GM19455 (cell line): ENCODE results near the gene LSP1.
A peak's percentile ranks its signal among the peaks of the same experiment; 100 is the strongest.

Experiments used
- ATAC-seq: cut with Tn5 transposase; IDR thresholded peaks from one replicate; pipeline ENCODE4 v1.9.1; 2021; ENCODE audit not compliant: unreplicated experiment

The LSP1 gene

DNA sequence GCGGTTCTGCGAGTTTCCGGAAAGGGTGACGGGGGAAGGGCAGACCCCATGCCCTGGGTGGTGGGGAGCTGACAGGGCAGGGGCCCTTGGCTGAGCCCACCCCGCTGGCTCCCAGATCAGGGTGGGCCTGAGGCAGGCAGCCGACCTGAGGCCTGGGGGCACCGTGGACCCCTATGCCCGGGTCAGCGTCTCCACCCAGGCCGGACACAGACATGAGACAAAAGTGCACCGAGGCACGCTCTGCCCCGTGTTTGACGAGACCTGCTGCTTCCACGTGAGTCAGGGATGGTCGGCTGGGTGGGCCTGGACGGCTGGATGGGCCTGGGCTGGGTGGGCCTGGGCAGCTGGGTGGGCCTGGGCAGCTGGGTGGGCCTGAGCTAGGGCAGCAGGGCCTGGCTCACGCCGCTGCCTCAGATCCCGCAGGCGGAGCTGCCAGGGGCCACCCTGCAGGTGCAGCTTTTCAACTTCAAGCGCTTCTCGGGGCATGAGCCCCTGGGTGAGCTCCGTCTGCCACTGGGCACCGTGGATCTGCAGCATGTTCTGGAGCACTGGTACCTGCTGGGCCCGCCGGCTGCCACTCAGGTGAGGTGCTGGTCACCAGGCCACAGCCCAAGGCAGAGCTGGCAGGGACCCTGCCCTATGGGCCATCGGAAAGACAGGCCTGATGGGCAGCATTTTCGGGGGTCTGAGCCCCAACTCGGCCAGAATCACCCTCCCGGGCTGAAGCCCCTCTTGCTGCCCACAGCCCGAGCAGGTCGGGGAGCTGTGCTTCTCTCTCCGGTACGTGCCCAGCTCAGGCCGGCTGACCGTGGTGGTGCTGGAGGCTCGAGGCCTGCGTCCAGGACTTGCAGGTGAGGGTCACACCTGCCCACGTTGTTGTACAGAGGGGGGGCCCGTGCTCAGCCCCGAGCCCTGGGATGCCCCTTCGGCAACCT, 16.6 kb upstream of the LSP1 start:
- ATAC-seq = no peak

DNA sequence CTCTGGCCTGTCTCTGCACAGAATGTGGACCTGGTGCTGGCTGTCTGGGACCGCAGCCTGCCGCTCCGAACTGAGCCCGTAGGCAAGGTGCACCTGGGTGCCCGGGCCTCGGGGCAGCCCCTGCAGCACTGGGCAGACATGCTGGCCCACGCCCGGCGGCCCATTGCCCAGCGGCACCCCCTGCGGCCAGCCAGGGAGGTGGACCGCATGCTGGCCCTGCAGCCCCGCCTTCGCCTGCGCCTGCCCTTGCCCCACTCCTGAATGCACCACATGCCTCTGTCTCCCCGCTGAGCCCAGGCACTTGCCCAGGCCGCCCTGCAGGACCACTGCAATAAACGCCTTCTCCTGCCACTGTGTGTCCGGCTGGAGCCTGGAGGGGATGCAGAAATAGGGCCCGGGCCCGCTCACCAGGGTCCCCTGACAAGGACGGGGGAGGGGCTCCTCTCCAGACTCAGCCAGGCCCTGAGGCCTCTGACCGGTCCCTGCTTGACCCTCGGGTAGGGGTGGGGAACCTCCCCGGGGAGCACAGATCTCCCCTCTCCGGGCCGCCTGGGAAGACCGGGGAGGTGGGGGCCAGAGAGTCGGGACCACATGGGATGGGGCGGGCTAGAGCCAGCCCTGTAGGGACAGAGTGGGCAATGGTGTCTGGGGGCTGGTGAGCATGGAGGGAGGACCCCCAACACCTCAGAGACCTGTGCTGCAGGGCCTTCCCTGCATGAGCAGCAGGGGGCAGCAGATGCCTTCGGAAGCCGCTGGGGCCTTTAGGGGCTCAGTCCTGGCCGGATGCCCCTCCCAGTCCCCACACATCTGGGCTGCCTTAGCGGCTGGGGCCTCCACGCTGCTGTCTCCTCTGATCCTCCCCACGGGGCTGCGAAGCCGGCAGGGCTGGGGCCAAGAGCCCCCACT, 15.5 kb upstream of the LSP1 start:
- peak; percentile 66 for ATAC-seq

DNA sequence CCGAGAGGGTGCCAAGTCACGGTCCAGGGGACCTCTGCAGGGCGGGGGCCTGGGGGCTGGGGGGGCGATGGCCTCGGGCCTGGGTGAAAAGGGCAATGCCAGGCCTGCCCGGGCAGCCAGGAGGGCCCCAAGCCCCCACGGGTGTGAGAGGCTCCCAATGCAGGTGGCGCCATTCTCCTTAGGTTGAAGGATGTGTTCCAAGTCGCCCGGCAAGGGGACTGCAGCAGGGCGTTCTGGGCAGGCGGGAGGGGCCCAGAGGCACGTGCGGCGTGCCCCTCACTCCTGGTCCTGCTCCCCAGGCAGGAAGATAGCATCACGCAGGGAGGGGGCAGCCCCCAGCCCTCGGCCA, 14.8 kb upstream of the LSP1 start:
- ATAC-seq = no peak

DNA sequence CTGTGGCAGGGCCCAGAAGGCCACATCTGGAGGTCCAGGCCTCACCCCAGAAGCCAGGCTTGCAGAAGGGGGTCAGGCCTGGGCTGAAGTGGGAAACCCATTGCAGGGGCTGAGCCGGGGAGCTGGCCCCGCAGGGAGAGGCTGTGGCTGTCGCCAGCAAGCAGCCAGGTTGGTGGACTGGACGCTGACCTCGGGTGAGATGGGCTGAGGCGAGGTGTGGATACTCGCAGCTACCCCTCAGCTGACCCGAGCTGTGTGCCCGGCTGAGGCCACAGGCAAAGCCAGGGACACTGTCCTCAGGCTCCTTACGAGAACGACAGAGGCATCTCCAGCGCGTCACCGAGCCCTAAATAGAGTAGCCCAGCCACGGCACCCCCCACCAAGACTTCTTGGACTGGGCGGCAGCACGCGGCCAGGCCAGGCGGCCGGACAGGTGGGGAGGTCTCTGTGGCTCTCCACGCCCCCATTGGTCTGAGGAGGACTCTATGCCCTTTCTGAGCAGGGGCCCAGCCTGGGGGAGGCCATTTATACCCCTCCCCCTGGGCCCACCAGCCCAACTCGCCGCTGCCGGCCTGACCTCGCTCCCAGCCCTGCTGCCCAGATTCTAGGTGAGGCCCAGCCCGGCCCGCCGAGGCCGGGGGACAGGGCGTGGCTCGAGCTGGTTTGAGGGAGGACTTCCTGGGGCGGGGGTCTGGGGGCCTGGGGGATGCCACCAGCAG, 14.3 kb upstream of the LSP1 start, which contains the start of gene TNNI2:
Gene TNNI2, plus strand, starts transcription at position 556 of the 719 bp plus-strand sequence. CDS start 716 bp downstream, outside the sequence.
- ATAC-seq = no peak

DNA sequence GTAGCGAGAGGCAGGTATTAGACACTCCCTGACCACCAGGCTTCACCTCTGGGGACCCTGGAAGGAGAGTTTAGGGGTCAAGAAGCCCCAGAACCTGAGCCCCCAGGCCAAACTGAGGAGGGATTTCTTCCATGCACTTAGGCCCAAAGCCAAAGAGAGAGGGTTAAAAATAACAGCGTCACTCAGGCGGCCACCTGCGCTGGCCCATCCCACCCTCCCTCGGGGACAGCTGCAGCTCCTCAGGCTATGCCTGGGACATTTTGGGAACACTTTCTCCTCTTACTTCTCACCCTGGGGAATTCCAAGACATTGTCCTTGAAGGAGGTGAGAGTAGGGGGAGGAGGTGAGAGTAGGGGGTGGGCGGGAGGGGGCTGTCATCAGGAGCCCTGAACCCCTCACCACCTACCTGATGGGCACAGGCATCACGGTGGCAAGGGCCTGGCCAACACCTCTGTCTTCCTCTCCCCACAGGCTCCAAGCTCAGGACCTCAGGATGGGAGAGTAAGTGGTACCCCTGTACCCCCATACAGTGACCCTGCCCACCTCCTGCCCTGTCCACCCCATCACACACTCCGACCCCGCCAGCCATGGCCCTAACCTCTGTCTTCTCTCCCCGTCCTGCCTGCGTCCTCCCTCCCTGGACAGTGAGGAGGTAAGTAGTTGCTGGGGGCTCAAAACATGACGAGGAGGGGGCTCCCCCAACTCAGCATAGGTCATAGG, 13.5 kb upstream of the LSP1 start:
- ATAC-seq = no peak

DNA sequence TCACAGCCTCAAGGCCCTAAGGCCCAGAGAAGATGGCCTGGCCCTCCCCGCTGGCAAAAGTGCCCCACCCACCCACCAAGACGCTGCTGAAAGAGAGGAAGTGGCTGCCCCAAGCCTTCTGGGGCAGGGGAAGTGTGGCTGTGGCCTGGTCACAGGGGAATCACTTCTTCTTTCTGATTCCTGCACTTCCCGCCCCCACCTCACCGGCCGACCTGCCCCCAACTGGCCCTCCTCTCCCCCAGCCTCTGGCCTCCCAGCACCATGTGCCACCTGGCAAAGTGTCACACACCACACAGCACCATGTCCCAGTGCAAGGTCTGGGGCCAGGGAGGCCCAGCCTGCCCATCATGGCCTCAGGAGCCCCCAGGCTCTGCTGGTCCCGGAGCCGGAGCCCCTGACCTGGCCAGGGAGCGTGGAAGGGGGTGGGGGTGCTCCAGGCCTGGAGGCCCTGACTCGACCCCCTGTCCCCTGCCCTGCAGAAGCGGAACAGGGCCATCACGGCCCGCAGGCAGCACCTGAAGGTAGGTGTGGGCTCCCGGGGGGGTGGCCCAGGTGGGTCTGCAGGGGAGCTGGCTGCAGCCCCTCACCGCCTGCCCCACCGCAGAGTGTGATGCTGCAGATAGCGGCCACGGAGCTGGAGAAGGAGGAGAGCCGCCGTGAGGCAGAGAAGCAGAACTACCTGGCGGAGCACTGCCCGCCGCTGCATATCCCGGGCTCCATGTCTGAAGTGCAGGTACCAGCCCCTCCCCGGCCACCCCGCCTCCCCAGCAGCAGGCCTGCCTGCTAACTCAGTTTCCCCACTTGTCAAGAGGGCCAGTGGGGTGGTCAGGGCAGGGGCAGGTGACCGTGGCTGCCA, 12.7 kb upstream of the LSP1 start:
- no peak for ATAC-seq

DNA sequence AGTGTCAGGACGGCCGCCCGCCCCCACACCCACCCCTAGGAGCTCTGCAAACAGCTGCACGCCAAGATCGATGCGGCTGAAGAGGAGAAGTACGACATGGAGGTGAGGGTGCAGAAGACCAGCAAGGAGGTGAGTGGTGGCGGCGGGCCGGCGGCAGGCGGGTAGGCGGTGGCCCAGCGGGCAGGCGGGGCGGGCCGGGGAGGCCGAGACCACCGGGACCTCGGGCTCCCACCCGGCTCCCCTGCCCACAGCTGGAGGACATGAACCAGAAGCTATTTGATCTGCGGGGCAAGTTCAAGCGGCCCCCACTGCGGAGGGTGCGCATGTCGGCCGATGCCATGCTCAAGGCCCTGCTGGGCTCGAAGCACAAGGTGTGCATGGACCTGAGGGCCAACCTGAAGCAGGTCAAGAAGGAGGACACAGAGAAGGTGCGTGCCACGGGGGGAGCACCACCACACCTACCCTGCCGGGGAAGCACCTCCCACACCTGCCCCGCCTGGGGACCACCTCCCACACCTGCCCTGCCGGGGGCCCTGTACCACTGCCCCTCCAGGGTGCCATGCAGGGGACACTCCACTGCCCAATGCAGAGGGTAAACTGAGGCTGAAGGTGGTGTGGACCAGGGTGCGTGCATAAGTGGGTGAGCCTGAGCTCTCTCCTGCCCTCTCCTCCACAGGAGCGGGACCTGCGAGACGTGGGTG, 12.0 kb upstream of the LSP1 start:
- ATAC-seq = no peak

DNA sequence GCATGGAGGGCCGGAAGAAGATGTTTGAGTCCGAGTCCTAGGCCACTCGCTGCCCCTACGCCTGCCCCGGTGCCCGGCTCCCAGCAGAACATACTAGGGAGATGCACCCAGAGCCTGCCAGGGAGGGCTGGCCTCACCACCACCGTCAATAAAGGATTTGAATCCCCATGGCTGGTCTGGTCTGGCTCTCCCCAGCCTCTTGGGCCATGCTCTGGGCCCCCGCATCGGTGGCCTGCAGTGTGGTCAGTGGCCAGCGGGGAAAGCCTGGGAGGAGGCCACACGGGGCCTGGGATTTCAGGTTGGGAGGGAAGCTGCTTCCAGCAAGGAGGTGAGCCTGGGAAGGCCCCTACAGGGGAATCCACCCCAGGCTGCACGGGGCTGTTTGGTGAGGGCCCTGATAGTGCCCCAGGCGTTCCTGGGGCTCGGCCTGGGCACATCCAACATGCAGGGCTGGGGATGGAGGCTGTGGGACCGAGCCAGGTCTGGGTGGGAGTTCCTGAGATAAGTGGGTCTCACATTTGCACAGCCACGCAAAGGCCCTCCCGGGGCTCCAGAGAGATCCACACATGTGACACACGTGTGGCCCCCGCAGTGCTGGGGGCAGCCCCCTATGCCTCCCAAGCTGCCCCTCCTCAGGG, 11.3 kb upstream of the LSP1 start:
- ATAC-seq = no peak

DNA sequence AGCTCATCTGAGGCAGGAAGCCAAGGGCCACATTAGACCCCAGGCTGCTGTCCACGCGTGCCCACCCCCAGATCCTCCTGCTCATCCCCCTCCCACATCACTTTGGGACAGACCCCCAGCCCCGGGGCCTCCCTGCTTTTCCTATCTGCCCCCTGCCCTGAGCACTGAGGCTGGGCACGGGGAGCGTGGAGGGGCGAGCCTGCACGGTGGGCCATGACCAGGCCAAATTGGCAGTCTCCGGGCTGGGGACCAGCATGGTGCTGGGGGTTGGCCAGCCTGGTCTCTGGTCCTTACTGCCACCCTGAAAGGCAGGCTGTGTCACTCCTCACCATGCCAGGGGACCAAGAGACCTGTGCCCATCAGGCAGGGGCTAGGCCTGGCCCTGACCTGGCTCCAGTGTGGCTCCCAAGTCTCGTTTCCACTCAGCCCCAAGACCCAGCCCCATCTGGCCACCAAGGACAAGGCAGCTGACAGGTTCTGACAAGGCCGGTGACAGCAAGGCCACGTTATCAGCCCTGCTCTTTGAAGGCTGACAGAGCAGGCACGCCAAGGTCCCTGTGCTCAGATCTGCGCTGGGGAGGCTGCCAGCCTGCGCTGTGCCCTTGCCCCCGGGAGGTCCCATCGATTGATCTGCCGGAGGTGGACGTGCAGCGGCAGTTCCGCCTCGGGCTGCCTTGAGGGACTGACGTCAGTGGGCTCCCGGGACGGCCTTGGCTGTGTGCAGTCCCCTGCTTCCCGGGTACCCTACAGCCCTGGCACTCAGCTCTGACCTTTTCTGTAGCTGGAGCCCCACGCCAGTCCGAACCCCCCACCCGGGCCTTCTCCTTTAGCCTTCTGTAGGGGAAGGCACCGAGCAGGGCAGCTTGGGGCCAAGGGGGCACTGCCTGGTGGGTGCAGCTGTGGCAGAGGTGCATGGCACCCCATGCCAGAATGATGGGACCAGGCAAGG, 10.5 kb upstream of the LSP1 start:
- ATAC-seq = no peak

DNA sequence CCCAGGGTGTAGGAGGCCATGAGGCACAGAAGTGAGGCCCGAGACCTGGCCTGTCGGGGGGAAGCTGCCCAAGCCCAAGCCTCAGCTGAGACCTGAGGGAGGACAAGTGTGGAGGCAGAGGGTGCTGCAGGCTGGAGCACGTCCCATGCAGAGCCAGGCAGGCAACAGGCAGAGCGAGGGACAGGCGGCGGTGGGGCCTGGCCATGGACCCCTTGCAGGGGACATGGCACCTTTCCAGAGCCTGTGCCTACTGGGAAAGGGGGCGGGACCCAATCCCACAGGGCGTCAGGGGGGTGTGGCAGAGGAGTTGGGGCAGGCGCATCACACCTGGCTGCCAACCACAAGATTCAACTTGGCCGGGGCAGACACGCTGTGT, 9.8 kb upstream of the LSP1 start:
- no peak for ATAC-seq

DNA sequence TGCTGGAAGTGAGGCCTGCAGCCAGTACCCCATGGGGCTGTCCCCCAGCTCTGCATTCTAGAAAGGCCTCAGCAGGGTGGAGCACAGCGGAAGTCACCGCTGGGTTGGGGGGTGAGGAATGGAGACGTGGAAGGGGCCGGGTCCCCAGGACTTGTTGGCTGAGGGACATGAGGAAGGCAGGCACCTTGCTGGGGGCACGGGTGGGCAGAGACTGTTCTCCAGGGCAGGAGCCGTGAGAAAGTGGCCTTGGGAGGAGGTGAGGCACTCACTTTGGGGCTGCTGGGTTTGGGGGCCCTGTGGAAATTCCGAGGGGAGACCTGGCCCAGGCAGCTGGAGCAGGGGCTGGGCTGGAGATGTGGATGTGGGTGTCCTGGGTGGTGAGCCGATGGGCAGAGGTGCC, 9.1 kb upstream of the LSP1 start:
- ATAC-seq = no peak

DNA sequence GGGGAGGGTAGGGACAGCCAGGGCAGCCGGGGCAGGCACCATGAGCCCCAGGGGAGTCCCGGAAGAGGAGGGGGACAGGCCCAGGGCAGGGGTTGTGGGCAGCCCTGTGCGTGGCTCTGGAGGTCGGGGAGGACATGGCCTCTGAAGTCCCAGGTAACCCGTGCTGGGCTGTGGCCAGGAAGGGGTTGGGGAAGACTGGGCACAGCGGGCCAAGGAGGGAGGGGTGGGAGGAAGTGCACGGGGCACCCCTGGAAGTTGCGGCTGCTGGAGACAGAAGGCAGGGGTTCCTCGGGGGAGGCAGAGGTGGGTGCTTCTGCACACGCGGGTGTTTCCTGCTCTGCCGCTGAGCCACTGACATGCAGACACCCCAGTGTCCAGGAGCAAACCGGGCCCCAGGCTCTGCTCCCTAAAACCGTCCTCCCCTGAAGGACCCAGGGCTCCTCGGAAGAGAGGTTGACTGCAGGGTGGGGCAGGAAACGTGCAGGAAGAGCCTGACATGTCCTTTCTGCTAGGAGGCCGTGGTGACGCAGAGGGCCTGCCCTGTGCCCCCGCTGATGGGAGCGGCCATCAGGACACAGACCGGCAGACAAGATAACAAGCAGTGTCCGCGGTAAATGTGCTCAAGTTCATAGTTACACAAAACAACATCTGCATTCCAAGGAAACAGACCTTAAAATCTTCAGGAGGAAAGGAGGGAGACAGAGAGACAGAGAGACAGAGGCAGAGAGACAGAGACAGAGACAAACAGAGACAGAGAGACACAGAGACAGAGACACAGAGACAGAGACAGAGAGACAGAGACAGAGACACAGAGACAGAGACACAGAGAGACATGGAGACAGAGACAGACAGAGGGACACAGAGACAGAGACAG, 8.4 kb upstream of the LSP1 start:
- no peak for ATAC-seq

DNA sequence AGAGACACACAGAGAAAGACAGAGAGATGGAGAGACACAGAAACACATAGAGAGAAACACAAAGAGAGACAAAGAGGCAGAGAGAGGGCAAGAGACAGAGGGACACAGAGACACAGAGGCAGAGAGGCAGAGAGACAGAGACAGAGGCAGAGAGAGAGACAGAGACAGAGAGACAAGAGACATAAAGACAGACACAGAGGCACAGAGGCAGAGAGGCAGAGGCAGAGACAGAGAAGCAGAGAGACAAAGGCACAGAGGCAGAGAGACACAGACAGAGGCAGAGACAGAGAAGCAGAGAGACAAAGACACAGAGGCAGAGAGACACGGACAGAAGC, 7.8 kb upstream of the LSP1 start:
- no peak for ATAC-seq

DNA sequence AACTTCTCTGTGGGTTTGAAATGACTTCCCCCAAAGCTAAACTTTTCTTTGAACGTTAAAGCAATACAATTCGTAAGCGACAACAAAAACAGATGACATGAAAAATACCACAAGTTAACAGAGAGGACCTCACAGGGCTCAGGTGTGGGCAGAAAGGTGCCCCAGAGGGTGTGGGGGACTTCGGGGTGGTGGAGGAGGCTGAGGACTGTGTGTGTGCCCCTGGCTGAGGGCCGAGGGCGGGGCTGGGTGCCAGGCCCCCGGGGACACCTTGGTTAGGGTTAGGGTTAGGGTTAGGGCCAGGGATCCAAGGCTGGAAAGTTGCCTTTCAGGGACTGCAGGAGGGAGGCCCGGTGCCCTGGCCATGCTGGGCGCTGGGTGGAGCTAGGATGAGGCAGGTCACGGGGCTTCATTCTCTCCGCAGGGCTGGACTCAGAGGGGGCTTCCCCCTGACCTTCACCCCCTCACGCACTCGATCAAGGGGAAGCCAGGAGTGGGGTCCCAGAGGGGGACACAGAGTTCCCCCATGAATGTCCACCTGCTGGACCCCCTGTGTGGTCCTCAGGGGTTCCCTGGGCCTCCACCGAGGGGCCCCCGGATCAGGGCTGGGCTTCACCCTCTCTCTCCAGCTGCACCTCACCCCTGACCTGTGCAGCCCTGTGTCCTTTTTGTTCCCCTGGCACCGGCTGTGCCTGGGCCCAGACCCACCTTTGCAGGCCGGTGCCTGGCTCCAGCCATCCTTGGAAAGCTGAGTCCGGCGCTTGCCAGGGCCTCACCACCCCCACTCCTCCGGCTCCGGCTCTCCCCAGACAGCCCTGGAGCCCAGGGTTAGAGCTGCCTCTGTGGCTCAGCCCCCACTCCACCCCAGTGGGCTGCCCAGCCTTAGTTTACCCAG, 7.1 kb upstream of the LSP1 start:
- ATAC-seq = no peak

DNA sequence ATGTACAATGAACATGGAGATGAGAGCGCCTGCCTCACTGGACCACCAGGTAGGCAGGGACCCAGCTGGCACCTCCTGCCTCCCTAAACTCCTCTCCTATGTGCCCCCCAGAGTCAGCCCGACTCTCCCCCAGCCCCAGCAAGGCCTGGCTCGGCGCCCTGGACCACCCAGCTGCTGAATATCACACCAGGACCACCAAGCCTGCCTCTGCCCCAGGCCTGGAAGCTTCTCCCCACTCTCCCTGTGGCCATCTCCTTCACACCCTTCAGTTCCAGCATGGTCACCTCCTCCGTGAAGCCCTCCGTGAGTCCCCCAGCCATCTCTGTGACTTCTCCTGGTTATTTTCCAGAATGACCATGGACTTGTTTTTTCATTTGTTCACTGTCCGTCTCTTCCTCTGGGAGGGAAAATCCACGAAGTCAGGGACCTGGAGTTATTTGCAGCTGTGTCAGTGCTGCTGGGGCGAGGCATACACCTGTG, 6.4 kb upstream of the LSP1 start:
- ATAC-seq = no peak
